Central memory CD8-positive, alpha-beta T cell (primary cell): ENCODE measurements around the gene ANKRD40CL.
"Not testable (repeated sequence)": the region's sequence is repeated elsewhere in the genome, so short reads cannot be mapped to it uniquely, and the experiment has no call there.

Source experiments
- ATAC-seq: fragments of 150-1000 bp; cut with Tn5 transposase; replicated peaks from 2 replicates; pipeline ENCODE4 v1.10.0; 2022; ENCODE audit warnings: mild to moderate bottlenecking, moderate FRiP score, moderate number of reproducible peaks; ENCODE audit not compliant: poor library complexity, severe bottlenecking; ENCODE audit errors: extremely low read depth
- DNase-seq, 2 donors: peaks; one replicate each; pipeline ENCODE4 v3.0.0; 2021; ENCODE audit warnings: low spot score in 2 of 2
- H3K27ac Mint-ChIP-seq: one replicate; pipeline ENCODE4 v1.8.0; 2022; ENCODE audit warnings: low read depth, mild to moderate bottlenecking, moderate library complexity, mixed read lengths
- H3K27me3 Mint-ChIP-seq: one replicate; pipeline ENCODE4 v1.8.0; 2022; ENCODE audit warnings: mixed read lengths
- H3K36me3 Mint-ChIP-seq: one replicate; pipeline ENCODE4 v1.8.0; 2022; ENCODE audit warnings: mild to moderate bottlenecking, moderate library complexity, mixed read lengths; ENCODE audit not compliant: insufficient read depth
- H3K4me1 Mint-ChIP-seq: one replicate; pipeline ENCODE4 v1.8.0; 2022; ENCODE audit warnings: mixed read lengths
- H3K4me3 Mint-ChIP-seq: one replicate; pipeline ENCODE4 v1.8.0; 2022; ENCODE audit warnings: mild to moderate bottlenecking, moderate library complexity, mixed read lengths
- H3K9me3 Mint-ChIP-seq: one replicate; pipeline ENCODE4 v1.8.0; 2022; ENCODE audit warnings: mixed read lengths

The ANKRD40CL gene, protein sequence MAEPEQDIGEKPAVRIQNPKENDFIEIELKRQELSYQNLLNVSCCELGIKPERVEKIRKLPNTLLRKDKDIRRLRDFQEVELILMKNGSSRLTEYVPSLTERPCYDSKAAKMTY

DNA sequence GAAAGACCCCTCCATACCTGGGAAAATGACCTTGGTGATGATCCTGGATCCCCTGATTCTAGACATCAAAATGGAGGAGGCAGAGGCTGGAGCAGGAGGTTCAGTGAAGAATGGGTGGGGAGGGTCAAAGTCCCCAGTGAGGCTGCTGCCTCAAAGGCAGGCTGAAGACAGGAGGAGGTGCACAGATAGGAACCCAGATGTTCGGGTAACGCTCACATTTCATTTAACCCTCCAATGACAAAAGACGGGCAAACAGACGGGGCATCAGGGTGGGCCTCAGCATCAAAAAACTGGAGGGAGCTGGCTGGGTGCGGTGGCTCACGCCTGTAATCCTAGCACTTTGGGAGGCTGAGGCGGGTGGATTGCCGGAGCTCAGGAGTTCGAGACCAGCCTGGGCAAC is at the start of gene ANKRD40CL:
TSS of gene ANKRD40CL (minus strand) at position 73 of the 400 bp plus-strand sequence. CDS start 605 bp downstream, outside the sequence.
- Mint-ChIP-seq H3K9me3 (no peaks in the 10 kb centered on the region), H3K4me3 (no peak within 1 kb of the TSS), H3K27ac (no peak within 1 kb of the TSS), H3K36me3 (no peaks in the 10 kb centered on the region), H3K4me1 (peaks cover 18% of the 10 kb centered on the region), H3K27me3 (peaks cover 17% of the 10 kb centered on the region)
- ATAC-seq (no peak), DNase-seq (no peak)

GRCh38 chr17:50816271-50816670 is 49.0 kb upstream of the ANKRD40CL start:
- H3K4me3 Mint-ChIP-seq, result no peak overlapping the region
- peaks cover 2% of the 10 kb centered on the region for H3K36me3 Mint-ChIP-seq
- no peak overlapping the region for H3K27ac Mint-ChIP-seq
- peaks cover 6% of the 10 kb centered on the region for H3K27me3 Mint-ChIP-seq
- no peaks in the 10 kb centered on the region for H3K9me3 Mint-ChIP-seq
- peaks cover 5% of the 10 kb centered on the region for H3K4me1 Mint-ChIP-seq
- no peak for ATAC-seq
- no peak for DNase-seq

DNA sequence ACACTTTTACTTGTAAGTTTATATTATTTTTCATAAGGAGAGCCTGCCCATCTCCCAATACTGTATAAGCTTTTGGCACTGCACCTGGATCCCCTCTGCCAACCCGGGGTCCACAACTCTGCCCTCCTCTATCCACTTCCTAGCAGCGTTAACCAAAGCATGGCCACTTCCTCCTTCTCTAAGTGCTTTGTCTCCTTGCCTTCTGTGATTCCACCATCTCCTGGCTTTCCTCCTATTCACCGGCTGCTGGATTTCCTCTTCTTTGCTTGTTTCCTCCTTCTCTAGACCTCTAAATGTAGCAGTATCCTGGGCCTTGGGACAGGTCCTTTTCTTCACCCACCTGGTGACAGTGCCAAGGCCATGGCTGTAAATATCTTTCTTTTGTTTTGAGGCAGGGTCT is 48.1 kb upstream of the ANKRD40CL start:
- DNase-seq (no peak), ATAC-seq (no peak)
- H3K4me3 Mint-ChIP-seq, result no peak overlapping the region
- H3K36me3 Mint-ChIP-seq, result peaks cover 2% of the 10 kb centered on the region
- peaks cover 6% of the 10 kb centered on the region for H3K27me3 Mint-ChIP-seq
- H3K9me3 Mint-ChIP-seq, result no peaks in the 10 kb centered on the region
- H3K4me1 Mint-ChIP-seq, result peaks cover 5% of the 10 kb centered on the region
- H3K27ac Mint-ChIP-seq, result no peak overlapping the region

- H3K4me3 Mint-ChIP-seq, result no peak overlapping the region
- H3K4me1 Mint-ChIP-seq, result no peaks in the 10 kb centered on the region
- DNase-seq (no peak), ATAC-seq (no peak)
- H3K9me3 Mint-ChIP-seq, result no peaks in the 10 kb centered on the region
- no peaks in the 10 kb centered on the region for H3K36me3 Mint-ChIP-seq
- H3K27me3 Mint-ChIP-seq, result peaks cover 6% of the 10 kb centered on the region
- no peak overlapping the region for H3K27ac Mint-ChIP-seq
Observed at GRCh38 chr17:50813583-50813982, 46.3 kb upstream of the ANKRD40CL start.

GRCh38 chr17:50808888-50809287 is 41.6 kb upstream of the ANKRD40CL start:
- H3K27me3 Mint-ChIP-seq, result no peaks in the 10 kb centered on the region
- H3K4me3 Mint-ChIP-seq, result no peak overlapping the region
- ATAC-seq, result no peak
- no peaks in the 10 kb centered on the region for H3K9me3 Mint-ChIP-seq
- no peak overlapping the region for H3K27ac Mint-ChIP-seq
- DNase-seq, result no peak
- no peaks in the 10 kb centered on the region for H3K36me3 Mint-ChIP-seq
- no peaks in the 10 kb centered on the region for H3K4me1 Mint-ChIP-seq

GRCh38 chr17:50808413-50808812 is 41.1 kb upstream of the ANKRD40CL start:
- ATAC-seq, result no peak
- H3K4me1 Mint-ChIP-seq, result no peaks in the 10 kb centered on the region
- DNase-seq, result no peak
- no peaks in the 10 kb centered on the region for H3K27me3 Mint-ChIP-seq
- H3K27ac Mint-ChIP-seq, result no peak overlapping the region
- H3K36me3 Mint-ChIP-seq, result no peaks in the 10 kb centered on the region
- no peak overlapping the region for H3K4me3 Mint-ChIP-seq
- H3K9me3 Mint-ChIP-seq, result no peaks in the 10 kb centered on the region

GRCh38 chr17:50807675-50808074 is 40.4 kb upstream of the ANKRD40CL start:
- no peaks in the 10 kb centered on the region for H3K9me3 Mint-ChIP-seq
- no peak for DNase-seq
- no peak overlapping the region for H3K4me3 Mint-ChIP-seq
- H3K27me3 Mint-ChIP-seq, result no peaks in the 10 kb centered on the region
- no peak overlapping the region for H3K27ac Mint-ChIP-seq
- no peaks in the 10 kb centered on the region for H3K4me1 Mint-ChIP-seq
- H3K36me3 Mint-ChIP-seq, result no peaks in the 10 kb centered on the region
- ATAC-seq, result no peak

DNA sequence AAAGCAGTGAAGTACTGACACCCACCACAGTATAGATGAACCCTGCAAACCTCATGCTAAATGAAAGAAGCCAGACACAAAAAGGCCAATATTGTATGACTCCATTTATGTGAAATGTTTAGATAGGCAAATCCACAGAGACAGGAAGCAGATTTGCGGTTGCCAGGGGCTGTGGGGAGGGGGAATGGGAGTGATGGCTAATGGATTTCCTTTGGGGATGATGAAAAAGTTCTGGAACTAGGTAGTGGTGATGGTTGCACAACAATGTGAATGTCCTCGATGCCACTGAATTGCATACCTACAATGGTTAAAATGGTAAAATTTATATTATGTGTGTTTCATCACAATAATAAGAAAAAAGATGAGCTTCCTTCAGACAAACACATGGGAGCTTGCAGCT is 39.7 kb upstream of the ANKRD40CL start:
- DNase-seq, result no peak
- Mint-ChIP-seq H3K27ac (no peak overlapping the region), H3K36me3 (no peaks in the 10 kb centered on the region)

GRCh38 chr17:50806141-50806643 is 38.9 kb upstream of the ANKRD40CL start:
- Mint-ChIP-seq H3K36me3 (no peaks in the 10 kb centered on the region), H3K4me1 (no peaks in the 10 kb centered on the region), H3K9me3 (no peaks in the 10 kb centered on the region), H3K4me3 (no peak overlapping the region), H3K27me3 (no peaks in the 10 kb centered on the region), H3K27ac (no peak overlapping the region)
- DNase-seq, result no peak
- no peak for ATAC-seq

More for the DNA sequence above, 39.7 kb upstream of the ANKRD40CL start:
- Mint-ChIP-seq H3K4me3 (no peak overlapping the region), H3K4me1 (no peaks in the 10 kb centered on the region), H3K9me3 (no peaks in the 10 kb centered on the region), H3K27me3 (no peaks in the 10 kb centered on the region)
- ATAC-seq, result no peak

DNA sequence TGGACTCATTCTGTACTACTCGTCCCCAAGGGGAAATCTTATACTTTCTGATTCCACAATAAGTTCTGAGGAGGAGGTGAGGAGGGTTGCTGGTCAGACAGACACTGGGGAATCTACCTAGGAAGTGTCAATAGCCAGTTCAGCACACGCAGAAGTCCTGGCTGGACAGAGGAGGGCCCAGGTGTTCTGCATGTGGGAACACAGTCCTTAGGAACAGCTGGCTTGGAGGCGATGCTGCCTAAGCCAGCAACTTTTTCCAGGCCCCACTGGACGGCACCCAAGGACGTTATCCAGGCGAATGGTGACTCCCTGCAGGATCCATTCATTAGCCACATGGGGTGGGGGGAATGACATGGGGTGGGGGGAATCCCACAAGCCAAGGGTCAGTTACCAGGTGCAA is 38.2 kb upstream of the ANKRD40CL start:
- Mint-ChIP-seq H3K4me3 (no peak overlapping the region), H3K4me1 (no peaks in the 10 kb centered on the region), H3K36me3 (no peaks in the 10 kb centered on the region), H3K27me3 (no peaks in the 10 kb centered on the region), H3K9me3 (no peaks in the 10 kb centered on the region), H3K27ac (no peak overlapping the region)
- no peak for DNase-seq
- ATAC-seq, result no peak

- ATAC-seq, H3K36me3 Mint-ChIP-seq, H3K4me1 Mint-ChIP-seq, H3K27ac Mint-ChIP-seq, H3K4me3 Mint-ChIP-seq, H3K27me3 Mint-ChIP-seq, H3K9me3 Mint-ChIP-seq, DNase-seq: not testable (repeated sequence)
Observed at GRCh38 chr17:50804749-50805475, 37.6 kb upstream of the ANKRD40CL start.

DNA sequence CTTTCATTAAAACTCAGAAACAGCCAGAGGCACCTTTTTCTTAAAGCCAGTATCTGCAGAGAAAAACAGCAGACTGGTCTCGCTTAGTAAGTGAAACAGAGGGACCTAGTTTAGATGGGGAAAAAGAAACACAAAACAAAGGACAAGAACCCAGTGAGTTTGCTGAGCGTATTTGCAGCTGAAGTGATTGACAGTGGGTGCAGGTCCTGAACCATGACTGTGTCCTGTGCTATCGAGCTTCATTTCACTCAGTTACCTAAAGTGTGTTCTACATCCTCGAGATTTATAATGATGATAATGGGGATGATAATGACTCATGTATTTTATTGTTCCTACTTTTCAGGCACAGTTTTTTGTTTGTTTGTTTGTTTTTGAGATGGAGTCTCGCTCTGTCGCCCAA is 36.4 kb upstream of the ANKRD40CL start:
- H3K9me3 Mint-ChIP-seq, result no peaks in the 10 kb centered on the region
- H3K27me3 Mint-ChIP-seq, result no peaks in the 10 kb centered on the region
- no peaks in the 10 kb centered on the region for H3K4me1 Mint-ChIP-seq
- ATAC-seq (no peak), DNase-seq (no peak)
- no peak overlapping the region for H3K27ac Mint-ChIP-seq
- H3K4me3 Mint-ChIP-seq, result no peak overlapping the region
- H3K36me3 Mint-ChIP-seq, result no peaks in the 10 kb centered on the region
